NCI-H2107 treated with DMSO at 0.1 percent for 48 hours (cell line): ENCODE measurements around the gene CTNNA1.

ENCODE experiments used
- DNase-seq: peaks from one replicate; lab custom pipeline; 2025; ENCODE audit not compliant: unreplicated experiment; lab: John Stamatoyannopoulos, UW

The CTNNA1 gene

GRCh38 chr5:138945421-138946240 is 192.4 kb downstream of the CTNNA1 start:
- DNase-seq = no peak

GRCh38 chr5:138946241-138946623 is 193.0 kb downstream of the CTNNA1 start:
- no peak for DNase-seq

GRCh38 chr5:138946831-138947560 is 193.8 kb downstream of the CTNNA1 start:
- DNase-seq = no peak

- no peak for DNase-seq
These were observed 194.6 kb downstream of the CTNNA1 start for GRCh38 chr5:138947780-138948179.

- no peak for DNase-seq
These were observed 195.4 kb downstream of the CTNNA1 start for GRCh38 chr5:138948471-138949222.

GRCh38 chr5:138949223-138949574 is 196.0 kb downstream of the CTNNA1 start:
- no peak for DNase-seq

- DNase-seq = no peak
These were observed 196.8 kb downstream of the CTNNA1 start for GRCh38 chr5:138949988-138950387.

- no peak for DNase-seq
These were observed 197.3 kb downstream of the CTNNA1 start for GRCh38 chr5:138950421-138951031.

- no peak for DNase-seq
These were observed 198.1 kb downstream of the CTNNA1 start for GRCh38 chr5:138951091-138951985.

GRCh38 chr5:138951986-138952735 is 198.9 kb downstream of the CTNNA1 start:
- no peak for DNase-seq

GRCh38 chr5:138952962-138953361 is 199.7 kb downstream of the CTNNA1 start:
- DNase-seq = no peak

- DNase-seq = peak; percentile 43
These were observed 200.4 kb downstream of the CTNNA1 start for GRCh38 chr5:138953387-138954256.

GRCh38 chr5:138954257-138955012 is 201.2 kb downstream of the CTNNA1 start:
- DNase-seq = no peak

- no peak for DNase-seq
These were observed 201.9 kb downstream of the CTNNA1 start for GRCh38 chr5:138955013-138955660.

GRCh38 chr5:138955671-138956295 is 202.6 kb downstream of the CTNNA1 start:
- no peak for DNase-seq

- no peak for DNase-seq
These were observed 203.6 kb downstream of the CTNNA1 start for GRCh38 chr5:138956801-138957200.

- no peak for DNase-seq
These were observed 207.0 kb downstream of the CTNNA1 start for GRCh38 chr5:138960145-138960692.
